Spleen (tissue), 11 donors: ENCODE data around the gene FBXO31. TPM values are rescaled to one million over a fixed set of nuclear protein-coding genes. Genes with fewer than 3 reads are reported as not detected.
A peak's percentile ranks its signal among the peaks of the same experiment; 100 is the strongest.

Source experiments
- DNase-seq: peaks from one replicate; pipeline ENCODE4 v3.0.0-alpha.2; 2020
- H3K27ac ChIP-seq, 8 donors: fragments of 200-600 bp; sonication (generic) in 7 of 8; 1 replicate in 4 of 8; 2 replicates in 4 of 8; pipeline versions ENCODE4 v1.5.0 to v1.8.0; 2016 to 2021; ENCODE audit warnings: inconsistent platforms in 4 of 8, mild to moderate bottlenecking in 4 of 8, moderate library complexity in 1 of 8
- H3K27me3 ChIP-seq, 7 donors: fragments of 200-600 bp; sonication (generic) in 6 of 7; replicated peaks in 1 of 7; 1 replicate in 4 of 7; 2 replicates in 3 of 7; pipeline versions ENCODE4 v1.5.0 to v1.8.0; 2016 to 2021; ENCODE audit warnings: inconsistent platforms in 3 of 7, mild to moderate bottlenecking in 1 of 7
- H3K36me3 ChIP-seq, 6 donors: fragments of 200-600 bp; sonication (generic) in 5 of 6; 1 replicate in 4 of 6; 2 replicates in 2 of 6; pipeline versions ENCODE4 v1.5.0 to v1.8.0; 2016 to 2021; ENCODE audit warnings: inconsistent platforms in 2 of 6
- H3K4me1 ChIP-seq, 6 donors: fragments of 200-600 bp; sonication (generic) in 5 of 6; 1 replicate in 3 of 6; 2 replicates in 3 of 6; pipeline versions ENCODE4 v1.5.0 to v1.8.0; 2016 to 2021; ENCODE audit warnings: inconsistent platforms in 3 of 6
- H3K4me3 ChIP-seq, 8 donors: fragments of 200-600 bp; sonication (generic) in 7 of 8; 1 replicate in 4 of 8; 2 replicates in 4 of 8; pipeline versions ENCODE4 v1.5.0 to v1.8.0; 2016 to 2021; ENCODE audit warnings: inconsistent platforms in 4 of 8, mild to moderate bottlenecking in 4 of 8, moderate library complexity in 2 of 8
- H3K9me3 ChIP-seq, 8 donors: fragments of 200-600 bp; sonication (generic) in 7 of 8; 1 replicate in 4 of 8; 2 replicates in 4 of 8; pipeline versions ENCODE4 v1.5.0 to v1.8.0; 2016 to 2021; ENCODE audit warnings: inconsistent platforms in 4 of 8
- CTCF ChIP-seq, 11 experiments: fragments of 200-600 bp in 7 of 11; fragments of 450-650 bp in 4 of 11; sonication (generic) in 4 of 11; IDR thresholded peaks in 8 of 11; conservative IDR thresholded peaks in 3 of 11; 1 replicate in 7 of 11; 2 replicates in 4 of 11; pipeline versions ENCODE4 v1.4.0 to v1.8.0; 2016 to 2021; ENCODE audit warnings: antibody characterized with exemption in 11 of 11, inconsistent platforms in 4 of 11, mild to moderate bottlenecking in 1 of 11
- POLR2A ChIP-seq, 3 donors: fragments of 450-650 bp; IDR thresholded peaks; one replicate each; pipeline ENCODE4 v1.5.1; 2017; ENCODE audit warnings: antibody characterized with exemption in 3 of 3, mild to moderate bottlenecking in 1 of 3
- POLR2AphosphoS5 ChIP-seq, 3 donors: sonication (generic); formaldehyde crosslinking; IDR thresholded peaks; one replicate each; pipeline ENCODE4 v1.5.1; 2017; ENCODE audit warnings: antibody characterized with exemption in 3 of 3
- WGBS, 5 donors: extraction: QIAGEN DNeasy Blood & Tissue Kit in 3 of 5; methylation state at CpG; one replicate each; pipeline versions ENCODE4 v1.1.5 to v1.1.7; 2013 to 2018; 5-methylcytosine and 5-hydroxymethylcytosine counted together
- intact Hi-C: fragments of 100-400 bp; cut with DNase I; formaldehyde crosslinking; loops from one replicate; pipeline ENCODE4 v1.15.0; 2023; ENCODE audit warnings: low total_unique reads
- polyA plus RNA-seq, 3 donors: library from polyadenylated mRNA; stranded (reverse); fragments of 200-250 nt; gene quantifications; one replicate each; pipeline ENCODE4 v1.2.1, GENCODE V29; 2013
- total RNA-seq, 7 donors: library from RNA; depleted of rRNA in 3 of 7; stranded (reverse); fragments of >200 nt in 3 of 7; fragmentation: NEBNext Ultra II Directional in 4 of 7; extraction: Animal tissue kit (Norgen Biotek cat#: 25700) in 4 of 7; gene quantifications; one replicate each; pipeline versions ENCODE4 v1.1.0 to v1.2.1, GENCODE V29; 2016 to 2021
- donor health status: healthy with polysubstance abuse.
- donor health status: DM: no; HTN: no; CAD: no; lungs with moderate emphysema.
- donor health status: DM: no; HTN: no; CAD: no.
- donor health status: Bipolar disorder and iron deficiency.
- donor health status: healthy.
- donor health status: DM: no; HTN: no; CAD: no.
- donor health status: DM: yes; HTN: yes; CAD: no.

Gene FBXO31
- total and polyA plus RNA-seq, 10 donors = 7.9 to 30.6 (median 26.7) TPM

- Histone ChIP-seq H3K4me3 (no peak overlapping the region), H3K27ac (no peak overlapping the region), H3K27me3 (no peaks in the 10 kb centered on the region), H3K4me1 (peaks cover 0 to 14% (median 5%) of the 10 kb centered on the region in 6 donors), H3K9me3 (no peaks in the 10 kb centered on the region), H3K36me3 (peaks cover 0 to 88% (median 47%) of the 10 kb centered on the region in 6 donors)
- WGBS, 5 donors = 76 to 87% (median 79%) methylated on average over 16 to 19 of the region's 19 CpGs
- DNase-seq = no peak
- TF ChIP-seq POLR2A (IDR thresholded peaks at IDR 0.05) = no peak
- TF ChIP-seq CTCF (IDR thresholded peaks at IDR 0.05 in 8 of 11, conservative IDR thresholded peaks at IDR 0.05 in 3 of 11) = no peak
- no peak for TF ChIP-seq POLR2AphosphoS5 (IDR thresholded peaks at IDR 0.05)
- intact Hi-C loops = no loop called here
These were observed 46.9 kb downstream of the FBXO31 start for GRCh38 chr16:87336434-87337240.

GRCh38 chr16:87335625-87336433 is 47.7 kb downstream of the FBXO31 start:
- H3K27me3 ChIP-seq = no peaks in the 10 kb centered on the region
- H3K4me3 ChIP-seq = no peak overlapping the region
- no peak overlapping the region for H3K27ac ChIP-seq
- 79 to 88% (median 85%) methylated on average over 13 to 19 of the region's 19 CpGs for WGBS, 5 donors
- H3K36me3 ChIP-seq = peaks cover 0 to 88% (median 52%) of the 10 kb centered on the region in 6 donors
- DNase-seq = no peak
- H3K9me3 ChIP-seq = no peaks in the 10 kb centered on the region
- TF ChIP-seq POLR2AphosphoS5 (IDR thresholded peaks at IDR 0.05) (no peak), POLR2A (IDR thresholded peaks at IDR 0.05) (no peak), CTCF (IDR thresholded peaks at IDR 0.05 in 8 of 11, conservative IDR thresholded peaks at IDR 0.05 in 3 of 11) (no peak)
- intact Hi-C loops = no loop called here
- H3K4me1 ChIP-seq = peaks cover 0 to 14% (median 5%) of the 10 kb centered on the region in 6 donors

- peak; percentile 37 for DNase-seq
- H3K4me3 ChIP-seq = no peak overlapping the region
- H3K36me3 ChIP-seq = peaks cover 0 to 89% (median 60%) of the 10 kb centered on the region in 6 donors
- peaks cover 0 to 14% (median 5%) of the 10 kb centered on the region in 6 donors for H3K4me1 ChIP-seq
- intact Hi-C loops = no loop called here
- no peaks in the 10 kb centered on the region for H3K9me3 ChIP-seq
- H3K27ac ChIP-seq = no peak overlapping the region
- 89 to 94% (median 93%) methylated on average over 25 to 29 of the region's 29 CpGs for WGBS, 5 donors
- TF ChIP-seq CTCF (IDR thresholded peaks at IDR 0.05 in 8 of 11, conservative IDR thresholded peaks at IDR 0.05 in 3 of 11) (no peak), POLR2AphosphoS5 (IDR thresholded peaks at IDR 0.05) (no peak), POLR2A (IDR thresholded peaks at IDR 0.05) (no peak)
- H3K27me3 ChIP-seq = no peaks in the 10 kb centered on the region
These were observed 48.6 kb downstream of the FBXO31 start for GRCh38 chr16:87334651-87335624.
